Smooth muscle cell (in vitro differentiated cells): ENCODE results near the gene INTS6. TPM values are rescaled to one million over a fixed set of nuclear protein-coding genes. Genes with fewer than 3 reads are reported as not detected.
A peak's percentile ranks its signal among the peaks of the same experiment; 100 is the strongest.

ENCODE experiments used
- DNase-seq: peaks from one replicate; lab custom pipeline; 2025; ENCODE audit not compliant: unreplicated experiment; lab: John Stamatoyannopoulos, UW
- H2AFZ ChIP-seq: fragments of 200-600 bp; sonication (generic); 2 replicates; pipeline ENCODE4 v1.6.0; 2016; ENCODE audit warnings: antibody characterized with exemption, low read depth, mild to moderate bottlenecking
- H3F3A ChIP-seq: fragments of 200-600 bp; sonication (generic); 2 replicates; pipeline ENCODE4 v1.6.0; 2017; ENCODE audit warnings: antibody characterized with exemption, low read depth
- H3K27ac ChIP-seq: fragments of 200-600 bp; sonication (generic); 2 replicates; pipeline ENCODE4 v1.5.1; 2016; ENCODE audit warnings: low read depth, mild to moderate bottlenecking
- H3K27me3 ChIP-seq: fragments of 200-600 bp; sonication (generic); 2 replicates; pipeline ENCODE4 v1.6.1; 2016; ENCODE audit warnings: low read depth, mild to moderate bottlenecking
- H3K36me3 ChIP-seq: fragments of 200-600 bp; sonication (generic); 2 replicates; pipeline ENCODE4 v1.5.1; 2016; ENCODE audit warnings: low read depth
- H3K4me1 ChIP-seq: fragments of 200-600 bp; sonication (generic); 2 replicates; pipeline ENCODE4 v1.5.1; 2016; ENCODE audit warnings: low read depth
- H3K4me2 ChIP-seq: fragments of 200-600 bp; sonication (generic); 2 replicates; pipeline ENCODE4 v1.6.0; 2016; ENCODE audit warnings: mild to moderate bottlenecking
- H3K4me3 ChIP-seq: fragments of 200-600 bp; sonication (generic); 2 replicates; pipeline ENCODE4 v1.5.1; 2016; ENCODE audit warnings: mild to moderate bottlenecking
- H3K79me2 ChIP-seq: fragments of 200-600 bp; sonication (generic); 2 replicates; pipeline ENCODE4 v1.6.0; 2016; ENCODE audit warnings: low read depth, mild to moderate bottlenecking
- H3K9ac ChIP-seq: fragments of 200-600 bp; sonication (generic); 2 replicates; pipeline ENCODE4 v1.6.0; 2016; ENCODE audit warnings: low read depth
- H3K9me3 ChIP-seq: fragments of 200-600 bp; sonication (generic); replicated peaks from 2 replicates; pipeline ENCODE4 v1.5.1; 2016; ENCODE audit warnings: low read depth
- H4K20me1 ChIP-seq: fragments of 200-600 bp; sonication (generic); 2 replicates; pipeline ENCODE4 v1.6.0; 2016; ENCODE audit warnings: low read depth
- WGBS: methylation state at CpG from one replicate; pipeline ENCODE4 v1.1.7; 2016; ENCODE audit warnings: low lambda C conversion rate; 5-methylcytosine and 5-hydroxymethylcytosine counted together
- polyA plus RNA-seq: library from polyadenylated mRNA; unstranded; fragments of >200 nt; fragmentation: Nextera tagmentation; extraction: Ambion mirVana; gene quantifications from 2 replicates; pipeline ENCODE4 v1.2.1, GENCODE V29; 2016
- total RNA-seq: library from RNA; depleted of rRNA; stranded (reverse); fragments of >200 nt; gene quantifications from 2 replicates; pipeline ENCODE4 v1.2.3, GENCODE V29; 2014
- TF ChIP-seq, protein P1 (sequence below): fragments of 200-600 bp; sonication (generic); IDR thresholded peaks from 2 replicates; pipeline ENCODE4 v1.5.1; 2017; ENCODE audit warnings: borderline replicate concordance, mild to moderate bottlenecking, antibody characterized with exemption; ENCODE audit not compliant: insufficient read depth, poor library complexity, severe bottlenecking

INTS6 gene
- total and polyA plus RNA-seq, 2 experiments from 2014 or later, result 22.5 to 51.6 TPM

DNA sequence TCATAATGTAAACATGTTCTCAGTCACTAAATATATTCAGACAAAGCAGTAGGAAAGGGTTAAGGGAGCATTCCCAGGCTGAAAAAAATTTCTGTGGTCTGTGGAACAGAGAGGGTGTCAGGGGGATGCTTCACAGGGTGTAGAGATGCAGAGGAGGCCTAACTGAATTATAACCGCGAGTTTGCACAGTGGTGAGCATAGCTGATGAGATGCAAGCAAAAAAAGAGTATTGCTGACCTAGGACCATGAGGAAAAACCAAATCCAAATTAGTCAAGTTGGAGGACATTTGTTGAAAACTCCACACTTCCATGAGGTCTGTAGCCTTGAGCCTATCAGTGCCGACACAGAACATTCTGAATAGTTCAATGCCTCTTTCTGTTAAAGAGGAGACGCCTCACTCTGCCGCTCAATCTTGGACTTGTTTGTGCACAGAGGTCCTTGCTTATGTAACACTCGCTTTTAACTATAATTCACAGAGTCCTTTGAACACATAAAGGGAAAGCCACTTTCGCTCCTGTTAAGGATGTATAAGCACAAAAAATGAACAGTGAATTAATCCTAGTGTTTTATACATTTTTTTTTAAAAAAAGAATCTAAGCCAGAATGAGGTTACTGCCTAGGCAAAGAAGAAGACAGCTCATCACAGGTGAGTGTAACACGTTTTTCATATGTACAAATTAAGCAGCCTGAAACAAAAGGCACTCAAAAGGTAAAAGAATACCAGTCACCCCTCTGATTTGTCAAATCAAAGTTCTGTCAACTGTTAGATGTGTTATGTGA is 25.8 kb upstream of the INTS6 start:
- TF ChIP-seq, protein P1, sequence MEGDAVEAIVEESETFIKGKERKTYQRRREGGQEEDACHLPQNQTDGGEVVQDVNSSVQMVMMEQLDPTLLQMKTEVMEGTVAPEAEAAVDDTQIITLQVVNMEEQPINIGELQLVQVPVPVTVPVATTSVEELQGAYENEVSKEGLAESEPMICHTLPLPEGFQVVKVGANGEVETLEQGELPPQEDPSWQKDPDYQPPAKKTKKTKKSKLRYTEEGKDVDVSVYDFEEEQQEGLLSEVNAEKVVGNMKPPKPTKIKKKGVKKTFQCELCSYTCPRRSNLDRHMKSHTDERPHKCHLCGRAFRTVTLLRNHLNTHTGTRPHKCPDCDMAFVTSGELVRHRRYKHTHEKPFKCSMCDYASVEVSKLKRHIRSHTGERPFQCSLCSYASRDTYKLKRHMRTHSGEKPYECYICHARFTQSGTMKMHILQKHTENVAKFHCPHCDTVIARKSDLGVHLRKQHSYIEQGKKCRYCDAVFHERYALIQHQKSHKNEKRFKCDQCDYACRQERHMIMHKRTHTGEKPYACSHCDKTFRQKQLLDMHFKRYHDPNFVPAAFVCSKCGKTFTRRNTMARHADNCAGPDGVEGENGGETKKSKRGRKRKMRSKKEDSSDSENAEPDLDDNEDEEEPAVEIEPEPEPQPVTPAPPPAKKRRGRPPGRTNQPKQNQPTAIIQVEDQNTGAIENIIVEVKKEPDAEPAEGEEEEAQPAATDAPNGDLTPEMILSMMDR, result no peak
- no peak for DNase-seq
- no peak overlapping the region for H3K4me3 ChIP-seq
- no peak overlapping the region for H3K9ac ChIP-seq
- H2AFZ ChIP-seq, result no peak overlapping the region
- WGBS, result 86% methylated on average over 8 of the region's 8 CpGs
- H3K36me3 ChIP-seq, result no peaks in the 10 kb centered on the region
- no peaks in the 10 kb centered on the region for H3K9me3 ChIP-seq
- H4K20me1 ChIP-seq, result no peaks in the 10 kb centered on the region
- H3K4me2 ChIP-seq, result peak overlapping the region; percentile 61
- no peaks in the 10 kb centered on the region for H3K4me1 ChIP-seq
- H3K27me3 ChIP-seq, result no peaks in the 10 kb centered on the region
- H3K79me2 ChIP-seq, result no peaks in the 10 kb centered on the region
- H3F3A ChIP-seq, result no peaks in the 10 kb centered on the region
- H3K27ac ChIP-seq, result no peak overlapping the region

DNA sequence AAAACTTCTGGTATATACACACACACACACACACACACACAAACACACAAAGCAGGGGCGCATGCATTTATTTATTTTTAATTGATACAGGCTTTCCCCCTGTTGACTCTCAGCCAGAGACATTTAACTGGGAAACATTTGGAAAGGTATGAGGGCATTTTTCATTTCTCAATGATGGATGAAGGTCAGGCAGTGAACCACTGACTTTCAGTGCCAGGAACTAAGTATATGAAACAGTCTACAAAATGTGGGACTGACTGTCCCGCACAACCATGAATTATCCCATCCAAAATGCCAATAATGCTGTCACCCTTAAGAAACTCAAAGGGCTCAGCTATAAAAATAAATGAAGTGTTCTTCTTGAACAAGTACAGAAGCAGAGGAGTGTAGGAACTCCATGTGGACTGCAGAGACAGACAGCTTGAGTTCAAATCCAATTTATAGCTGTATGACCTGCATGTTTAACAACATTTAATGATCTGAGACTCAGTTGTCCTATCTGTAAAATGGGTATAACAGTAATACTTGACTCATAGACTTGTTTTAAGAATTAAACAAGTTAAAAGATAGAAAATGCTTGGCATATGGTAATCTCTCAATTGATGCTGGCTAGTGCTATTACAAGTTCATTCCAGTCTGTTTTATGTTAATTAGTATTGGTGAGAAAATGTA is 25.0 kb upstream of the INTS6 start:
- Histone ChIP-seq H3K4me2 (no peak overlapping the region), H3K4me3 (no peak overlapping the region), H2AFZ (no peak overlapping the region), H4K20me1 (no peaks in the 10 kb centered on the region), H3K9me3 (no peaks in the 10 kb centered on the region), H3K4me1 (no peaks in the 10 kb centered on the region), H3K36me3 (no peaks in the 10 kb centered on the region), H3K9ac (no peak overlapping the region), H3K27ac (no peak overlapping the region), H3K27me3 (no peaks in the 10 kb centered on the region), H3K79me2 (no peaks in the 10 kb centered on the region), H3F3A (no peaks in the 10 kb centered on the region)
- no peak for DNase-seq
- TF ChIP-seq, protein P1, result no peak
- WGBS, result 68% methylated on average over 2 of the region's 2 CpGs

DNA sequence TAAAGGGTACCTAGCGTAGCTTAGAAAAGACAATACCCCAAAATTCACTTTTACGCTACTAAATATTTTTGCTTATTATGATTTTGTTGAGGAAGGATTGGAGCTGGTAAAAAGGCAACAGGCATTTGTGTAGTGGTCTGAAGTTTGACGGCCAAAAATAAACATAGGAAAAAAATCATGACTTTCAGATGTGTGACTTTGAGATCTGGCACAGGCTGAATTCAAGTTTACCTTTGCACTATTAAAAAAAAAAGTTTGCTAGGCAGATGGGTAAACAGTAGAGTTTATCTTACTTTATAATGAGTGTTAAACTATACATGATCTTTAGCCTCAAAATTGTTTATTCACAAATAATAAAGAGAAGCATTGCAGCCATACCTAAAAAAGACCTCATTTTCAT is 24.3 kb upstream of the INTS6 start:
- no peak overlapping the region for H3K27ac ChIP-seq
- no peaks in the 10 kb centered on the region for H3K4me1 ChIP-seq
- no peaks in the 10 kb centered on the region for H3K9me3 ChIP-seq
- no peaks in the 10 kb centered on the region for H3K79me2 ChIP-seq
- no peak overlapping the region for H3K9ac ChIP-seq
- no peaks in the 10 kb centered on the region for H3K36me3 ChIP-seq
- TF ChIP-seq, protein P1, result no peak
- no peaks in the 10 kb centered on the region for H3F3A ChIP-seq
- no peak overlapping the region for H2AFZ ChIP-seq
- H3K4me2 ChIP-seq, result no peak overlapping the region
- H3K4me3 ChIP-seq, result no peak overlapping the region
- DNase-seq, result no peak
- H4K20me1 ChIP-seq, result no peaks in the 10 kb centered on the region
- H3K27me3 ChIP-seq, result no peaks in the 10 kb centered on the region
- 96% methylated on average over 3 of the region's 3 CpGs for WGBS
